ENCODE data around the gene POLD4.
A peak's percentile ranks its signal among the peaks of the same experiment; 100 is the strongest.
"Not testable (repeated sequence)": the region's sequence is repeated elsewhere in the genome, so short reads cannot be mapped to it uniquely, and the experiment has no call there.

Gene POLD4

GRCh38 chr11:67351275-67352005, 1.9 kb downstream of the POLD4 start:
- DNase-seq = no peak

GRCh38 chr11:67349928-67350465, 3.3 kb downstream of the POLD4 start:
- no peak for DNase-seq

GRCh38 chr11:67349457-67349856, 3.9 kb downstream of the POLD4 start:
- no peak for DNase-seq

- no peak for DNase-seq
These were observed 4.3 kb downstream of the POLD4 start for GRCh38 chr11:67349036-67349435.

- no peak for DNase-seq
These were observed 5.2 kb downstream of the POLD4 start for GRCh38 chr11:67347964-67348749.

- no peak for DNase-seq
These were observed 7.2 kb downstream of the POLD4 start for GRCh38 chr11:67345920-67346819.

GRCh38 chr11:67345247-67345919, 8.0 kb downstream of the POLD4 start:
- no peak for DNase-seq

- no peak for DNase-seq
These were observed 9.1 kb downstream of the POLD4 start for GRCh38 chr11:67344264-67344663.

- DNase-seq = no peak
These were observed 16.1 kb downstream of the POLD4 start for GRCh38 chr11:67337257-67337656.

- no peak for DNase-seq
These were observed 21.2 kb downstream of the POLD4 start for GRCh38 chr11:67332081-67332691.

- no peak for DNase-seq
These were observed 29.8 kb downstream of the POLD4 start for GRCh38 chr11:67323526-67323925.

- no peak for DNase-seq
These were observed 31.3 kb downstream of the POLD4 start for GRCh38 chr11:67322049-67322448.

GRCh38 chr11:67321313-67321871, 32.0 kb downstream of the POLD4 start:
- DNase-seq = no peak

- DNase-seq = no peak
These were observed 32.7 kb downstream of the POLD4 start for GRCh38 chr11:67320691-67321090.

GRCh38 chr11:67320011-67320410, 33.3 kb downstream of the POLD4 start:
- no peak for DNase-seq

GRCh38 chr11:67318876-67319275, 34.5 kb downstream of the POLD4 start:
- not testable (repeated sequence) for DNase-seq

- DNase-seq = no peak
These were observed 35.3 kb downstream of the POLD4 start for GRCh38 chr11:67317888-67318555.

GRCh38 chr11:67317205-67317887, 36.0 kb downstream of the POLD4 start:
- peak; percentile 96 for DNase-seq

- DNase-seq = no peak
These were observed 36.5 kb downstream of the POLD4 start for GRCh38 chr11:67316882-67317204.

- DNase-seq = no peak
These were observed 37.9 kb downstream of the POLD4 start for GRCh38 chr11:67315325-67315909.

Data from left hindlimb (tissue), 1 donor.